OCI-LY7 (cell line): ENCODE measurements around the gene OSTC. TPM values are rescaled to one million over a fixed set of nuclear protein-coding genes. Genes with fewer than 3 reads are reported as not detected.

Experiments used
- BruUV-seq: library from RNA; stranded (reverse); fragments of 400-500 nt; replicated peaks from 2 replicates; lab custom pipeline; 2021; lab: Mats Ljungman, UMichigan
- CTCF ChIA-PET: fragments of 300-600 bp; sonication (Branson Sonifier 250); formaldehyde crosslinking; loops from one replicate; lab custom pipeline; 2022; ENCODE audit warnings: antibody characterized with exemption; ENCODE audit not compliant: unreplicated experiment; lab: Charles Lee
- POLR2A ChIA-PET: fragments of 300-600 bp; sonication (Branson Sonifier 250); formaldehyde crosslinking; loops from one replicate; lab custom pipeline; 2022; ENCODE audit warnings: antibody characterized with exemption; lab: Charles Lee
- DNase-seq: peaks from one replicate; pipeline ENCODE4 v3.0.0-alpha.2; 2015; ENCODE audit warnings: low spot score
- H2AFZ ChIP-seq: fragments of 200-600 bp; sonication (generic), shearing (Covaris generic); 2 replicates; pipeline ENCODE4 v1.6.1; 2014; ENCODE audit warnings: mild to moderate bottlenecking, antibody characterized with exemption, low read length, moderate library complexity
- H3K27ac ChIP-seq: fragments of 200-600 bp; sonication (generic); 2 replicates; pipeline ENCODE4 v1.5.1; 2014; ENCODE audit warnings: mixed run types, low read depth, mild to moderate bottlenecking, moderate library complexity, low read length, inconsistent platforms; ENCODE audit not compliant: poor library complexity, severe bottlenecking
- H3K36me3 ChIP-seq: fragments of 200-600 bp; sonication (generic); 2 replicates; pipeline ENCODE4 v1.6.1; 2014; ENCODE audit warnings: mild to moderate bottlenecking, antibody characterized with exemption, low read length, moderate library complexity, mixed read lengths; ENCODE audit not compliant: insufficient read depth
- H3K4me1 ChIP-seq: fragments of 200-600 bp; sonication (generic); 2 replicates; pipeline ENCODE4 v1.5.1; 2014; ENCODE audit warnings: mild to moderate bottlenecking, low read length; ENCODE audit not compliant: insufficient read depth, poor library complexity, severe bottlenecking
- H3K4me2 ChIP-seq: fragments of 200-600 bp; sonication (generic); 2 replicates; pipeline ENCODE4 v1.6.1; 2014; ENCODE audit warnings: mild to moderate bottlenecking, low read length
- H3K4me3 ChIP-seq: fragments of 200-600 bp; sonication (generic); 2 replicates; pipeline ENCODE4 v1.5.1; 2014; ENCODE audit warnings: mild to moderate bottlenecking, low read depth, low read length; ENCODE audit not compliant: poor library complexity, severe bottlenecking
- H3K79me2 ChIP-seq: fragments of 200-600 bp; sonication (generic); 2 replicates; pipeline ENCODE4 v1.6.1; 2016; ENCODE audit warnings: low read depth, mild to moderate bottlenecking, low read length, moderate library complexity, mixed read lengths; ENCODE audit not compliant: insufficient read depth
- H3K9me2 ChIP-seq: fragments of 200-600 bp; sonication (generic); 2 replicates; pipeline ENCODE4 v1.6.1; 2016; ENCODE audit warnings: mild to moderate bottlenecking, low read length, mixed read lengths; ENCODE audit not compliant: insufficient read depth
- H3K9me3 ChIP-seq: fragments of 200-600 bp; sonication (generic); 2 replicates; pipeline ENCODE4 v1.6.1; 2014; ENCODE audit warnings: mild to moderate bottlenecking, mixed run types, low read length, mixed read lengths
- H4K20me1 ChIP-seq: fragments of 200-600 bp; sonication (generic); 2 replicates; pipeline ENCODE4 v1.6.1; 2014; ENCODE audit warnings: mild to moderate bottlenecking, antibody characterized with exemption, low read length, moderate library complexity, mixed read lengths; ENCODE audit not compliant: insufficient read depth
- EZH2phosphoT487 ChIP-seq: fragments of 200-600 bp; sonication (generic); IDR thresholded peaks from 2 replicates; pipeline ENCODE4 v1.6.1; 2018; ENCODE audit warnings: low read depth, borderline replicate concordance, mild to moderate bottlenecking, mixed run types, antibody characterized with exemption, low read length, moderate library complexity, mixed read lengths
- intact Hi-C: fragments of 100-400 bp; cut with micrococcal nuclease; formaldehyde crosslinking; loops from one replicate; pipeline ENCODE4 v1.10.0; 2022; ENCODE audit not compliant: unreplicated experiment
- small RNA-seq: library from RNA; depleted of rRNA; stranded (forward); fragments of <200 nt; gene quantifications from one replicate; pipeline ENCODE3, GENCODE V24; 2014
- total RNA-seq, 2 experiments: library from RNA; depleted of rRNA in 1 of 2; stranded (reverse); fragments of >200 nt in 1 of 2; shearing (Covaris generic) in 1 of 2; gene quantifications; 2 replicates each; pipeline ENCODE4 v1.2.3, GENCODE V29; 2014 to 2022
- TF ChIP-seq, protein P1 (sequence below): fragments of 200-600 bp; sonication (generic); conservative IDR thresholded peaks from 2 replicates; pipeline ENCODE4 v1.5.1; 2014; ENCODE audit warnings: mild to moderate bottlenecking, antibody characterized with exemption, low read length, moderate library complexity, mixed read lengths

OSTC gene
- total RNA-seq, 2 experiments from 2014 or later: 78.4 to 110 TPM

DNA sequence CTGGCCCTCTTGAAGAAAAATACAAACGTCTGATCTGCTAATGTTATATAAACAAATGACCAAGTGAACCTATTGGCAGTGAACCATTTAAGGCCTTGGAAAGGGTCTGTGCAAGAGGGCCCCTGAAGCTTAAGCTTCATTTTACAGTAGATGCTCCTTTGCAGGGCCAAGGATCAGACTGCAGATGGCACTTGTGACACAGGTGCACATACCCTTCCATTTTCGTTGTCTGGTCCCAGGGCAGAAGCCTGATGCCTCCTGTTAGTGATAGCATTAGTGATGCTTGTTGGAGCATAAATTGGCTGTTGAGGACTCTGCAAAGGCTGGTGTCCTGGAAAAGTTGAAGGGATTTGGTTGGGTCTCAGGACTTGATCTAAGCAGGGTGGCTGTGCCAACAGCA, 65.9 kb downstream of the OSTC start:
- POLR2A ChIA-PET: no interaction called here
- Histone ChIP-seq H2AFZ (no peak overlapping the region), H3K9me2 (no peaks in the 10 kb centered on the region), H3K36me3 (no peaks in the 10 kb centered on the region), H3K4me2 (no peak overlapping the region), H3K4me3 (no peak overlapping the region), H3K27ac (no peak overlapping the region), H3K9me3 (no peaks in the 10 kb centered on the region), H3K4me1 (no peaks in the 10 kb centered on the region), H3K79me2 (no peaks in the 10 kb centered on the region), H4K20me1 (no peaks in the 10 kb centered on the region)
- DNase-seq: no peak
- no TSS peak for BruUV-seq
- intact Hi-C loops: no loop called here
- no peak for TF ChIP-seq EZH2phosphoT487
- TF ChIP-seq, protein P1, sequence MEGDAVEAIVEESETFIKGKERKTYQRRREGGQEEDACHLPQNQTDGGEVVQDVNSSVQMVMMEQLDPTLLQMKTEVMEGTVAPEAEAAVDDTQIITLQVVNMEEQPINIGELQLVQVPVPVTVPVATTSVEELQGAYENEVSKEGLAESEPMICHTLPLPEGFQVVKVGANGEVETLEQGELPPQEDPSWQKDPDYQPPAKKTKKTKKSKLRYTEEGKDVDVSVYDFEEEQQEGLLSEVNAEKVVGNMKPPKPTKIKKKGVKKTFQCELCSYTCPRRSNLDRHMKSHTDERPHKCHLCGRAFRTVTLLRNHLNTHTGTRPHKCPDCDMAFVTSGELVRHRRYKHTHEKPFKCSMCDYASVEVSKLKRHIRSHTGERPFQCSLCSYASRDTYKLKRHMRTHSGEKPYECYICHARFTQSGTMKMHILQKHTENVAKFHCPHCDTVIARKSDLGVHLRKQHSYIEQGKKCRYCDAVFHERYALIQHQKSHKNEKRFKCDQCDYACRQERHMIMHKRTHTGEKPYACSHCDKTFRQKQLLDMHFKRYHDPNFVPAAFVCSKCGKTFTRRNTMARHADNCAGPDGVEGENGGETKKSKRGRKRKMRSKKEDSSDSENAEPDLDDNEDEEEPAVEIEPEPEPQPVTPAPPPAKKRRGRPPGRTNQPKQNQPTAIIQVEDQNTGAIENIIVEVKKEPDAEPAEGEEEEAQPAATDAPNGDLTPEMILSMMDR: no peak
- CTCF ChIA-PET: no interaction called here

DNA sequence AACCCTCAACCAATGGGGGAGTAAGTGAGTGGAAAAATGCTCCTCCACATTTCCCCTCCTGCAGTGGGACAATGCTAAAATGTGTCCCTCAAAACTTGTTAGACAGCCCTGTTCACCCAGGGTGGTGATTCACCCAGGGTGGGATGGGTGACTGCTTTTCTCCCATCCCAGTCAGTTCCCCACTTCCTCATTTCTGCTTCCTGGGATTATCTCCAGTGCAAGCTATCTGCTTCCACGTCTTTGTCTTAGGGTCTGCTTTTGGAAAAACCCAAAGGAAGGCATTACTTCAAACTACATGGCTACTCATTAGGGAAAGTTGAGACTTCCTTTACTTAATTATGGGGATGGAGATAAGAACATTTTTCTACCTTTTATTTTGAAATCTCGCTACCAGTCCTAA, 67.0 kb downstream of the OSTC start:
- no peak for DNase-seq
- no peaks in the 10 kb centered on the region for H3K79me2 ChIP-seq
- no peak overlapping the region for H2AFZ ChIP-seq
- no peaks in the 10 kb centered on the region for H3K9me3 ChIP-seq
- H3K9me2 ChIP-seq: no peaks in the 10 kb centered on the region
- H3K4me2 ChIP-seq: no peak overlapping the region
- H4K20me1 ChIP-seq: no peaks in the 10 kb centered on the region
- ChIA-PET CTCF (no interaction called here), POLR2A (no interaction called here)
- no peak overlapping the region for H3K4me3 ChIP-seq
- no peak overlapping the region for H3K27ac ChIP-seq
- intact Hi-C loops: no loop called here
- TF ChIP-seq EZH2phosphoT487: no peak
- TF ChIP-seq, protein P1: no peak
- no peaks in the 10 kb centered on the region for H3K4me1 ChIP-seq
- H3K36me3 ChIP-seq: no peaks in the 10 kb centered on the region
- BruUV-seq: no TSS peak

Small RNA genes within 50 kb of the gene (small RNA-seq; reads per million reads assigned to genes)
- gene RNU6-431P: not detected

Other genes with a start within 250 kb of the OSTC start
- gene RPL34, start 30.0 kb upstream of the OSTC start, total RNA-seq (2014; rRNA removed; shearing (Covaris generic)): 1,304 and 1,342 TPM in 2 replicates
- 1,118 and 1,187 TPM in 2 replicates for gene RPL34, start 30.0 kb upstream of the OSTC start, total RNA-seq (2022)
- not detected in 2 replicates for gene ETNPPL, start 112.5 kb downstream of the OSTC start, total RNA-seq (2014; rRNA removed; shearing (Covaris generic))
- gene ETNPPL, start 112.5 kb downstream of the OSTC start, total RNA-seq (2022): not detected in 2 replicates